ENCODE results near the gene DMKN. TPM values are rescaled to one million over a fixed set of nuclear protein-coding genes. Genes with fewer than 3 reads are reported as not detected.
A peak's percentile ranks its signal among the peaks of the same experiment; 100 is the strongest.

Gene DMKN
- total RNA-seq, 1 donor from 2014 or later = not detected

DNA sequence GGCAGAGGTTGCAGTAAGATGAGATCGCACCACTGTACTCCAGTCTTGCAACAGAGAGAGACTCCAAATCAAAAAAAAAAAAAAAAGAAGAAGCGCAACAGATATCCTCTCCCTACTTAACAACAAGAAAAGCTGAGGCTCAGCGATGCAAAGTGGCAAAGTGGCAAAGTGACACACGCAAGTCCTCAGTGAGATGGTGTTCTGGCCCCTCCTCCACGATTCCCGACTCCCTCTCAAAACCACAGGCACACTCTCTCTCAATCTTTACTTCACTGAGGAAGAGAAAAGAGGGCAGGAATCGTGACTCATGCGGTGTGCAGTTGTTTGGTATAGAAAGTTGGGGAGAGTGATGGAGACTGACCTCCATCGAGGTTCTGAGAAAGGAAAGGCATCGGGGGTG is 52.8 kb downstream of the DMKN start:
- Mint-ChIP-seq H3K27me3 (ENCODE audit: low read depth) (peaks cover 39% of the 10 kb centered on the region), H3K9me3 (no peaks in the 10 kb centered on the region), H3K4me3 (no peak overlapping the region), H3K27ac (ENCODE audit: unreplicated experiment) (no peak overlapping the region), H3K36me3 (ENCODE audit: low read depth) (no peaks in the 10 kb centered on the region), H3K4me1 (no peaks in the 10 kb centered on the region)
- DNase-seq (ENCODE audit: low read depth, low spot score) = no peak
- TF ChIP-seq, protein P1, sequence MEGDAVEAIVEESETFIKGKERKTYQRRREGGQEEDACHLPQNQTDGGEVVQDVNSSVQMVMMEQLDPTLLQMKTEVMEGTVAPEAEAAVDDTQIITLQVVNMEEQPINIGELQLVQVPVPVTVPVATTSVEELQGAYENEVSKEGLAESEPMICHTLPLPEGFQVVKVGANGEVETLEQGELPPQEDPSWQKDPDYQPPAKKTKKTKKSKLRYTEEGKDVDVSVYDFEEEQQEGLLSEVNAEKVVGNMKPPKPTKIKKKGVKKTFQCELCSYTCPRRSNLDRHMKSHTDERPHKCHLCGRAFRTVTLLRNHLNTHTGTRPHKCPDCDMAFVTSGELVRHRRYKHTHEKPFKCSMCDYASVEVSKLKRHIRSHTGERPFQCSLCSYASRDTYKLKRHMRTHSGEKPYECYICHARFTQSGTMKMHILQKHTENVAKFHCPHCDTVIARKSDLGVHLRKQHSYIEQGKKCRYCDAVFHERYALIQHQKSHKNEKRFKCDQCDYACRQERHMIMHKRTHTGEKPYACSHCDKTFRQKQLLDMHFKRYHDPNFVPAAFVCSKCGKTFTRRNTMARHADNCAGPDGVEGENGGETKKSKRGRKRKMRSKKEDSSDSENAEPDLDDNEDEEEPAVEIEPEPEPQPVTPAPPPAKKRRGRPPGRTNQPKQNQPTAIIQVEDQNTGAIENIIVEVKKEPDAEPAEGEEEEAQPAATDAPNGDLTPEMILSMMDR (conservative IDR thresholded peaks at IDR 0.05) = no peak

DNA sequence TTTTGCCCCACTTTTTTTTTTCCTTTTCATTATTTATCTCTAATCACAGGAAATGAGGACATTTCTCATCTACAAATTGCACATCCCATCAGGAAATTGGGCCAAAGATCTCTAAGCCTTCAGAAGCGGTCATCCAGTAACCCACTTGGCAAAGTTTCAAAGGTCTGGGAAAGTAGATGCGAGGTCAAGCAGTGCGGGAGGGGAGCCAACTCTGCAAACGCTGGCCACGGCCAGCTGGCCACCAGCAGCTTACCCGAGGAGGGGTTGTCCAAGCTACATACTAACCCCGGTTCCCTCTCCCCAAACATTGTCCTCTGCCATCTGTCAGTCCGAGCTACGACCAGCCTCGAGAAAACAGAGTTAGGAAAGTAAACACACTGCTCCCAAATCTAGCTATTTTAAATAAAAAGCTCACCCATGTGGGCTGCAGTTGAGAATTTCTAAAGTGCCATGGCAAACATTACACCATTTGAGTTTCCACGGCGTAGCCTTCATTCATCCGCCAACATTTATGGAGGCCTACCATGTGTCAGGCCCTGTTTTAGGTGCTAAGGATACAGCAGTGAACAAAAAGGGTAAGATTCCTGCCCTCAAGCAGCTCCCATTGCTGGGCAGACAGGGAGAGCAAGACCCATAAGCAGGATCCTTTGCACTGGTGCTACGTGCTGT is 53.9 kb downstream of the DMKN start:
- no peaks in the 10 kb centered on the region for H3K36me3 Mint-ChIP-seq (ENCODE audit: low read depth)
- H3K9me3 Mint-ChIP-seq = no peaks in the 10 kb centered on the region
- DNase-seq (ENCODE audit: low read depth, low spot score) = no peak
- no peaks in the 10 kb centered on the region for H3K4me1 Mint-ChIP-seq
- TF ChIP-seq, protein P1 (conservative IDR thresholded peaks at IDR 0.05) = no peak
- H3K4me3 Mint-ChIP-seq = no peak overlapping the region
- peaks cover 31% of the 10 kb centered on the region for H3K27me3 Mint-ChIP-seq (ENCODE audit: low read depth)
- H3K27ac Mint-ChIP-seq (ENCODE audit: unreplicated experiment) = peak overlapping the region; percentile 79

DNA sequence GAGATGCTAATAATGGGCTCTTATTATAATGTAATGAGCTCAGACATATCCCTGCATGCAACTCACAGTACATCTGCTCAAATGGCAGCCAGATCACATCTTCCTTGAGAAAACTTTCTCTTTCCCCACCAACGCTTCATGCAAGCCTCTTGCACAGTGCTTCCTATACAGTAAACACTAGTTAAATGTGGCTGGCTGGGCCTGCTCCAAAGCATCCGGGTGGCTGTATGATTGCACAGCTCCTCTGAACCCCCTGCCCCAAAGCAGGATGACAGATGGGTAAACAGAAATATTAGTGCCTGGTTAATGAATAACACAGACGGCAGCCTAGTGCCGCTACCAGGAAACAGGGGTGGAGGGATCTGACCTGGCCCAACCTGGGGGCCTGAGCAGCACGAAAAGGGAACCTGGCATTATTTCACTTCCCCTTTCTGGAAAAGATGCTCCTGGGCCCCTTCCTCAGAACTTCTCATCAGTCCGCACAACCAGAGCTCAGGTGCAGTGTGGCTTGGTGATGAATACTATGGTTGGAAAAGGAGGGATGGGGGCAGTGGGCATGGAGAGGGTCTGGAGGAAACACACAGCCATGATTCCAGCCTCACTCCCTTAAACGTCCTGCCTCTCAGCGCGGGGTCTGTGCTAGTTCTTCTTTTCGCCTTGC is 54.6 kb downstream of the DMKN start:
- no peaks in the 10 kb centered on the region for H3K9me3 Mint-ChIP-seq
- no peak for DNase-seq (ENCODE audit: low read depth, low spot score)
- no peaks in the 10 kb centered on the region for H3K4me1 Mint-ChIP-seq
- H3K36me3 Mint-ChIP-seq (ENCODE audit: low read depth) = no peaks in the 10 kb centered on the region
- peaks cover 26% of the 10 kb centered on the region for H3K27me3 Mint-ChIP-seq (ENCODE audit: low read depth)
- H3K4me3 Mint-ChIP-seq = no peak overlapping the region
- H3K27ac Mint-ChIP-seq (ENCODE audit: unreplicated experiment) = no peak overlapping the region
- TF ChIP-seq, protein P1 (conservative IDR thresholded peaks at IDR 0.05) = no peak

DNA sequence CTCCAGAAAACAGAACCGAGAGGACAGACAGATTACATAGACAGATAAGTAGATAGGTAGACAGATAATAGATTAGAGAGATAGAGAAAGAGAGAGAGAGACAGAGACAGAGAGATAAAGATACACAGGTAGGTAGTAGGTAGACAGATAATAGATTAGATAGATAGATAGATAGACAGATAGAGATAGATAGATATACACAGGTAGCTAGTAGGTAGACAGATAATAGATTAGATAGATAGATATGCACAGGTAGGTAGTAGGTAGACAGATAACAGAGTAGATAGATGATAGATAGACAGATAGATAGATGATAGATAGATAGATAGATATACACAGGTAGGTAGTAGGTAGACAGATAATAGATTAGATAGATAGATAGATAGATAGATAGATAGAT is 55.3 kb downstream of the DMKN start:
- Mint-ChIP-seq H3K27ac (ENCODE audit: unreplicated experiment) (no peak overlapping the region), H3K4me3 (no peak overlapping the region), H3K36me3 (ENCODE audit: low read depth) (no peaks in the 10 kb centered on the region), H3K27me3 (ENCODE audit: low read depth) (peaks cover 22% of the 10 kb centered on the region), H3K9me3 (no peaks in the 10 kb centered on the region), H3K4me1 (no peaks in the 10 kb centered on the region)
- no peak for DNase-seq (ENCODE audit: low read depth, low spot score)
- TF ChIP-seq, protein P1 (conservative IDR thresholded peaks at IDR 0.05) = no peak

DNA sequence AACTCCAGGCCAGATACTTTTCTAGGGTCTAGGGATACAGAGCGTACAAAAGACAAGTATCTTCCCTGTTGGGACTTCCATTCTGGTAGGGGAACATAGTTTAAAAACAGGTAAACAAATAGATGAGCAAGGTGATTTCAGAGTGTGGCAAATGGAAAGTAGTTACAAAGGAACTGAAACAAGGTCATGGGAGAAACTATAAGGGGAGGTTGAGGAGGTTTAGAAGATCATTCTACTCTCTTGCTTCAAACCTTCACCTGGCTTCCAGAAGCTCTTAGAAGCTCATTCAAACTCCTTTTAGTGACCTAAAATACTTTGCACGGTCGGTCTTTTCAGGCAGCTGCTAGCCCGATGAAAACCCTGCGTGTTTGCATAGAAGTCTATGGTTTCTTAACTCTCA is 56.3 kb downstream of the DMKN start:
- Mint-ChIP-seq H3K4me3 (no peak overlapping the region), H3K9me3 (no peaks in the 10 kb centered on the region), H3K27ac (ENCODE audit: unreplicated experiment) (no peak overlapping the region), H3K36me3 (ENCODE audit: low read depth) (no peaks in the 10 kb centered on the region), H3K27me3 (ENCODE audit: low read depth) (peaks cover 22% of the 10 kb centered on the region), H3K4me1 (no peaks in the 10 kb centered on the region)
- DNase-seq (ENCODE audit: low read depth, low spot score) = no peak
- TF ChIP-seq, protein P1 (conservative IDR thresholded peaks at IDR 0.05) = no peak
